Lung microvascular endothelial cell (primary cell): ENCODE measurements around the gene LRCH4. TPM values are rescaled to one million over a fixed set of nuclear protein-coding genes. Genes with fewer than 3 reads are reported as not detected.
"Not testable (repeated sequence)": the region's sequence is repeated elsewhere in the genome, so short reads cannot be mapped to it uniquely, and the experiment has no call there.

Experiments used
- DNase-seq, 2 donors: peaks; one replicate each; pipeline versions ENCODE4 v3.0.0 to v3.0.0-alpha.2; 2010; ENCODE audit warnings: low read depth in 2 of 2
- total RNA-seq: library from RNA; depleted of rRNA; stranded (reverse); fragments of >200 nt; gene quantifications from 2 replicates; pipeline ENCODE4 v1.2.1, GENCODE V29; 2014

The LRCH4 gene
- total RNA-seq, 1 donor from 2014 or later: 5.8 TPM

DNA sequence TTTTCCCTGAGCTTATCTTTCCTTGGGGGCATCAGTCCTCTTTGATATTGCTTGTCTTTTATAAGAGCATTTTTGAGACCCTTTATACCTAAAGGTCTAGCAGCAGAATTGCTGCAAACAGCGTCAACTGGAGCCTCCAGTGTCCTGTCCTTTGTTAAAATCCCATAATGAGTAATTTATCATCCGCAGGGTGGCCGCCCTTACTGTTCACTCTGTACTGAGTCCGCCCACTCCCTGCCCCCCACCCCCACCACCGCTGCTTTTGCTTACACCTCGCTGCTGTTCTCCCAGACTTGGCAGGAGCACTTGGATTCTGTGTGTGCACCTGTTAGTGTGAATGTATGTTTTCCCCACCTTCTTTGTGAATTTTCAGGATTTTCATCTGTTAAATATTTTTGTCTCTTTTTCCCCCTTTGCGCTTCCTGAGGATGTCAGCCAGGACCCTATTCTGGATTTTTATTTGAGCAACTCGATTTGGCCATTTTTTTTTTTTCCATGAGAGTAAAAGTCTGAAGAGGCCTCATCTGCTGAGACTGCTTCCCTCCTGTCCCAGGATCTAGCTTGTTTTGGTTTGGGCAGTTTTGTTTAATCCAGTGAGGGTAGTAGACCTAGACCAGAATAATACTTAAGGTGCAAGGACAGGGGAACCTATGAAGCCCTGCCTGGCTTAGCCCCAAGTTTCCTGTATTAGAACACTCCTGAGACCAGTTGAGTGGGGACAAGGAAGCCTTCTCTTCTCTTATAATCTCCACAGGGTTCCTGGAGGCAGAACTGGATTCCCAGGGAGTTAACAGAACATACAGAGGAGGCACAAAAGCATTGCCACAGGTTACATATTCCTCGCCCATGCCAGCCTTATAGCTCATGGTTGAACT, 38.8 kb downstream of the LRCH4 start:
- peak; percentile 30 to 78 for DNase-seq

DNA sequence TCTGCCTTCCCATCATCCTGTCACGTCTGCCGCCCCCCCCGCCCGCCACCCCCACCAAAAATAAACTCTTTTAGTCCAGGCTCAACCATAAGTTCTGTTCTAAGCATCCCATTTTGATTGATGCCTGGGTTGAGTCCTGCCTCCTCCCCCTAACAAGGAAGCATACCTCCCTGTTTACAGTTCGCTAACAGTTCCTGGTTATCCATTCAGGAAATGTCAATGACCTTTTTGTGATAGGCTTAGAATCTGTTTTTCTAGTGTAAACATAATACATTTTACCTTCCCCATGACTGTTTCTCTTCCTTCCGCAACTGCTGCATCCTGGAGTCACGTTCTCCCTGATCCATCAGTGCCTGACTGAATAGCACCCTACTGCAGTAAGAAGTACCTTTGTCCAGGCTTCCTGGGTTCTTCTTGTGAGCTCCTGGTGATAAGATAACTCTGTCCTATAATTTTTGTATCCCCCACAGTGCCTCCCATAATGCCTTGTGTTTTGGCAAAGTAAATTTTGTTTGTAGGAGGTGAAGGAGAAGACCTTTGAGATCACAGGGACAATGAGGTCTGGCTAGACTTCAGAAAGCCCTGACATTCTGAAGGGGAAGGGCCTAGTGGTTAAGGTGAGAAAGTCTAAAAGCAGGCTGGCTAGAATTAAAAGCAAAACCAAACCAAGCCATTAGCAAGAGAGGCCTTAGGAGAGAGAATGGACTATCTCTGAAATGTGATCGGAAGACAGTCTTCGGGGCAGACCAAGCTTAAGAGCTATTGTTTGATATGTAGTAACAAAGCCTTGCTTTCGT, 39.6 kb downstream of the LRCH4 start:
- peak; percentile 87 to 95 for DNase-seq

DNA sequence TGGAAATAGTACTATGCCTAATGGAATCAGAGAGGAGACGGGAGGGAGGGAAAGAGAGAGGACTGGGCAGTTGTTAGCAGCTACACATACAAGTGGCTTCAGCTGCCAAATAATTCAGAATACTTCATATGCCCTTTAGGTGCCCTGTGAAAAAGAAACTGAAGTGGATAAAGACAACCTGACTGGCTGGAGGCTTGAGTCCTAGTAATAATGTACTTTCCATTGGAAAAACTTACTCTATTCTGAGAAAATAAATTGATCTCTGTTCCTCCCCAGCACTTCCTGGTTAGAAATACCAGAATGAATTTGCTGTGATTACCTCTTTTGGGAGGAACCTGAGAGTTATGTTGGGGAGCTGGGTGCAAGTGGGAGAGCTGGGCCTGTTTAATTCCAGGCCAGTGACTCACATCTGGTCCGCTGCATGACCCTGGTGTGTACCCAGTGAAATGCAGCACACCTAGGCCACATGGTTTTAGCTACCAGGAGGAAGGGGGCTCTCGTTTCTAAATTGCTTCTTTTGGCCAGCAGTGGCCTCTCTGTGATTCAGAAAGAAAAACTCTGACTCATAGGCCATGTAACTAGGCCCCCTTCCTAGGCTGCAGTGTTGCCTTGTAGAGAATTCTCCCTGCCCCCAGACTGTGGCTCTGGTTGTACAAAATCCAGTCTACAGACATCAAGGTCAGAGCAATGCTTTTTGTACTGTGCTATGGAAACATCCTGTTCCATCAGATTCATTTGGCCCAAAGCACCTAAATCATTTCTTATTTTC, 40.4 kb downstream of the LRCH4 start:
- DNase-seq: peak; percentile 86 to 96

DNA sequence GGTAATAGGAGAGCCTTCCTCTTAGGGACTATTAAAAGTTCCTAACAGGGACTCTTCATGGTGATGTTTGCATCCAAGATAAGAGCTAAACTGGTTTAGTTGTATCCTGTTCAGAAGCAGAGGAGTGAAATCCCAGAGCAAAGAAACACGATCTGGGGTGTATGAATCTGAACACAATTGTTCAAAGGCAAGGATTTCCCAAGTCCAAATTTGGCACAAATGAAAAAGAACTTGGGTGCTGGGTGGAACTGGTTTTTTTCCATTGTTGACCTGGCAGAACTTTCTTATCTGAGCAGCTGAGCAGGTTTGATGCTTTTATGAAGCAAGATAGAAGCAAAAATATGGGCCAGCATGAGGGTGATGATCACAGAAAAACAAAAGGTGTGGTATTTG, 41.0 kb downstream of the LRCH4 start:
- no peak for DNase-seq

DNA sequence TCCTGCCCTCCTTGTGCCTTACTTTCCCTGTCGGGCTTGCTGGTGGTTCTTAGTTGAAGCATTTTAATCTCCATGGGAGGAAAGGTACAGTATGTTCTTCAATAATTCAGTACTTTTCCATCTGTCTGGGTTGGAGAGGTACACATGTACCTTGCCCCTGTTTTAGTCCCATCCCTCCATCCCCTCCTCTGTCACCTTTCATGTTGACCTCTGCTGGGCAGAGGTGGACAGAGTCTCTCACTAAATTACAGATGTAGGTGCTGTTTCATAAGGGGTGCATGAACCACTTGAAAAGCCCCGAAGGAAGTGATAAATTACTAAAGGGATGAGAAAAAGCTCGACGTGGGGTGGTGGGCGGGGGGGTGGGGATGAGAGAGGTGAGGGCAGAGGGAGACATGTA, 41.5 kb downstream of the LRCH4 start:
- DNase-seq: no peak

DNA sequence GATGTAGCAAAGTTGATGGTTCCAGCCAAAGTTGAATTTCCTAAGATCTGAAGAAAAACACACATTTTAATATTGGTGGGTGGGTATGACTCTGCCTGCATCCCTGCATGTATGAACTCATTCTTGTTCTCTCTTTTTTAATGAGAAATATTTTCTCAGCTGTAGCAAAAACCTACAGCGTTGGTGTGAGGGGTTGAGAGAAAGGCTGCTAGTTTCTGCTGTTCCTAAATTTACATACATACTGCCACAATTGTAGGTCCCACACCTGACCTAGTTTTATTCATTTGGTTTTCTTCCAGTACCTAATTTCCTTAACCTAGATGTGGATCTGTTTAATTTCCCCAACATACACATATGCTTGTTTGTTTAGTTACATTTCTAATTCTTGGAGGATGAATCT, 42.3 kb downstream of the LRCH4 start:
- DNase-seq: no peak

DNA sequence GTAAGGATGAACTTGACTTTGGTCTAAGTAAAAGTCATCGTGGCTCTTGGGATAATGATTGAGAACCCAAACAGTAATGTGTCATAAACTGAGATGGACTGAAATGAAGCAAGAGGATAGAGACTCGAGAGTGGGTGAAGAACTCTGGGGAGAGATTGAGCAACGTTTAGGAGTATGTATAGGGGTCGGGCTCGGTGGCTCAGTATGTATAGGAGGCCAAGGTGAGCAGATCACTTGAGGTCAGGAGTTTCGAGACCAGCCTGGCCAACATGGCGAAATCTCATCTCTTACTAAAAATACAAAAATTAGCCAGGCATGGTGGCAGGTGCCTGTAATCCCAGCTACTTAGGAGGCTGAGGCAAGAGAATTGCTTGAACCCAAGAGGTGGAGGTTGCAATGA, 44.6 kb downstream of the LRCH4 start:
- DNase-seq: not testable (repeated sequence)

DNA sequence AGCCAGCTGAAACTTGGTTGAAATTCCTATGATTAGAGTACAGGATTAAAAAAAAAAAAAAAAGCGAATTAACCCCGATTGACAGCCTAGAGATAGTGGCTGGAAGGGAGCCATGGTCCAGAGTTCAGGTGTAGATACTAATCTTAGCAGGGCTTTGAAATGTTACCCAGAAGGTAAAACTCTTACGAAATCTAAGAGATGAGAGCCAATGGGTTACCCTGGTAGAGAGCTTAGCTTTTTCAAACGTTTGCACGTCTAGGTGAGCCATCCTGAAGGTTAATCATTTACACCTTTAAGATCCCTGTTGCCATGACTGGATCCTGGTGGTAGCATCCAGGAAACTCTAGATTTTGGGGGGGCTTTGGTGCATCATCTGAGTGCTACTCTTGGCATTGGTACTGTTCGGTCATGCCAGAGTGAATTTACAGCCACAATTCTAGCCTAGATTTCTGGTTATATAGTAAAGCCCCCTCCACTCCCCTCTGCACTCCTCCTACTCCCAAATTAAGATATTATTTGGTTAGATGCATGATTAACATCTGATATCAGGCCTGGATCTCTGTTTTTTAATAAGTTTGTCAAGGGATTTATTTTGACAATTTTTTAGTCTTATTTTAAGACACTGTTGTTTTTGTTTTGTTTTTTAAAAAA, 45.7 kb downstream of the LRCH4 start:
- DNase-seq: no peak

DNA sequence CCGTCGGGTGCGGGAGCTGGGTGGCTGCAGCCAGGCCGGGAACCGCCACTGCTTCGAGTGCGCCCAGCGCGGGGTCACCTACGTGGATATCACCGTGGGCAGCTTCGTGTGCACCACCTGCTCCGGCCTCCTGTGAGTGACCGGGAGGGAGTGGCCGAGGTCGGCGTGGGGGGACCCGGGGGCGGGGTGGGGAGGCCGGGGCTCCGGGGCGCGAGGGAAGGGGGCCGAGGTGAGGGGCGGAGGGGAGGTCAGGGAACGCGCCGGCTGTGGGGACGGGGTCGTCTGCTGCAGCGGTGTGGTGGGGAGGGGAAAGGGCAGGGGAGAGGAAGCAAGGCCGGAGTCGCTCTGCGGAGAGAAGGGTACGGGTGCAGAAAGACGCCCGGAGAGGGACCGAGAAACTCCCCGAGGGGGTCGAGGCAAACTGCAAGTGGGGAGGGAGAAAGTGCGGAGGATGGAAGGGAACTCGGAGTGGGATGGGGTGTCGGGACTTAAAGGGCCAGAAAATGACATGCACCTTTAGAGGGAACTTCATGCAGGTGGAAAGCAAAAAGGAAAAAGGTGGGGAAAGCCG, 46.4 kb downstream of the LRCH4 start:
- DNase-seq: no peak

DNA sequence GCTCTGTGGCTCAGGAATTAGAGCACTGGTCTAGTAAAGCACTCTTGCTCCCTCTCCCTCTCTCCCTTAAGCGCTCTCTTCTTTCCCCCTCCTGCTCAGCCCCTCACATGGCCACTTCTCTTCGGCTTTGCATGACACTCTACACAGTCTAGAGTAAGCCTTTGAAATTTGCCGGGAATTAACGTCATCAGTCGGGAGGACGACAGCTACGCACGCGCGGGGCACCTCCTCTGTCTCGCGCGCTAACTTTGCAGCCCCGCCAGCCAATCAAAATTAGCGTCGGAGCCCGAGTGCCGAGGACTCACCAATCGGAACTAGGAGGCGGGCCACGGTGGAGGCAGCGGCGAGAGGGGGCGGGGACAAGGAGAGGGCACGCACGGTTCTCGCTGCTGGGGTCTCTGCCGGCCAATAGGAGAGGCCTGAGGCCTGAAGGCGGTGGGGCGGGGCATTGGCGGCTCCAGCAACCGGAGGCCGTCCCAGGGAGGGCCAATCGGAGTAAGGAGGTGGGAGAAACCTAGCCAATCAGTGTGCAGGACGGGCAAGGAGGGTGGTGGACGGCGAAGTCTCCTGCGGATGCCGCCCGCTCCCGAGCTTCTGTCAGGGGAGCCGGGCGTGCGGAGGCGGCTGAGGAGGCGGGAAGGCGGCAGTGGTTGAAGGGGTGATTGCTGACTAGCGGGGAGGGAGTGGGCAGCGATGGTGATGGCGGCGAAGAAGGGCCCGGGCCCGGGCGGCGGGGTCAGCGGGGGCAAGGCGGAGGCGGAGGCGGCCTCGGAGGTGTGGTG, 47.1 kb downstream of the LRCH4 start, which contains the start of gene AGFG2:
Gene AGFG2, plus strand, starts transcription at position 550 of the 782 bp plus-strand sequence. Its CDS starts 144 bp downstream, at position 694.
- DNase-seq: peak; percentile 100

DNA sequence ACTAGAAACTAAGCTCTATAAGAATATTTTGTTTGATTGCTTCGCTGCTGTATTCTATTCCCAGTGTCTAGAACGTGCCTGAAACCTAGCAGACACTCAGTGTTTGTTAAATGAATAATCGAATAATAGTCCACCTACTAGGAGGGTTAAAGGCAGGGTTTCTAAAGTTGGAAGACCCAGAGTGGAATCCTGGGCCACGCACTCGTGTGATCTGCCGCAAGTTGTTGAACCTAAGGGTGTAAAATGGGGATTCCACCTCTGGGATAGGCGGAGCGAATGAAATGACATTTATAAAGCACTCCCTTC, 47.6 kb downstream of the LRCH4 start:
- no peak for DNase-seq

DNA sequence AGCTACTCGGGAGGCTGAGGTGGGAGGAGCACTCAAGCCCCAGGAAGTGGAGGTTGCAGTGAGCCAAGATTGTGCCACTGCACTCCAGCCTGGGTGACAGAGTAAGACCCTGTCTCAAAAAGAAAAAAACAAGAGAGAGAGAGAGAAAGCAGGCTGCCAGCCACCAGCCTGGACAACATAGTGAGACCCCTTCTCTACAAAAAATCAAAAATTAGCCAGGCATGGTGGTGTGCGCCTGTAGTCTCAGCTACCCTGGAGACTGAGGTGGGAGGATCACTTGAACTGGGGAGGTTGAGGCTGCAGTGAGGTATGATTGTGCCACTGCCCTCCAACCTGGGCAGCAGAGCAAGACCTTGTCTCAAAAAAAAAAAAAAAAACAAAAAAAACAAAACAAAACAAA, 49.2 kb downstream of the LRCH4 start:
- DNase-seq: not testable (repeated sequence)

DNA sequence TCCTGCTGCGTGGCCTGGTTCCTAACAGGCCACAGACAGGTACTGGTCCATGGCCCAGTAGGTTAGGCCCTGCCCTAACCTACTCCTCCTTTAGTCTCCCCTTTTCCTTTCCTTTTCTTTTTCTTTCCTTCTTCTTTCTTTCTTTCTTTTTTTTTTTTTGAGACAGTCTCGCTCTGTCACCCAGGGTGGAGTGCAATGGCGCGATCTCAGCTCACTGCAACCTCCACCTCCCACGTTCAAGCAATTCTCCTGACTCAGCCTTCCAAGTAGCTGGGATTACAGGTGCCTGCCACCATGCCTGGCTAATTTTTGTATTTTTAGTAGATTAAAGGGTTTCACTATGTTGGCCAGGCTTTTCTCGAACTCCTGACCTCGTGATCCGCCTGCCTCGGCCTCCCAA, 49.9 kb downstream of the LRCH4 start:
- DNase-seq: not testable (repeated sequence)

DNA sequence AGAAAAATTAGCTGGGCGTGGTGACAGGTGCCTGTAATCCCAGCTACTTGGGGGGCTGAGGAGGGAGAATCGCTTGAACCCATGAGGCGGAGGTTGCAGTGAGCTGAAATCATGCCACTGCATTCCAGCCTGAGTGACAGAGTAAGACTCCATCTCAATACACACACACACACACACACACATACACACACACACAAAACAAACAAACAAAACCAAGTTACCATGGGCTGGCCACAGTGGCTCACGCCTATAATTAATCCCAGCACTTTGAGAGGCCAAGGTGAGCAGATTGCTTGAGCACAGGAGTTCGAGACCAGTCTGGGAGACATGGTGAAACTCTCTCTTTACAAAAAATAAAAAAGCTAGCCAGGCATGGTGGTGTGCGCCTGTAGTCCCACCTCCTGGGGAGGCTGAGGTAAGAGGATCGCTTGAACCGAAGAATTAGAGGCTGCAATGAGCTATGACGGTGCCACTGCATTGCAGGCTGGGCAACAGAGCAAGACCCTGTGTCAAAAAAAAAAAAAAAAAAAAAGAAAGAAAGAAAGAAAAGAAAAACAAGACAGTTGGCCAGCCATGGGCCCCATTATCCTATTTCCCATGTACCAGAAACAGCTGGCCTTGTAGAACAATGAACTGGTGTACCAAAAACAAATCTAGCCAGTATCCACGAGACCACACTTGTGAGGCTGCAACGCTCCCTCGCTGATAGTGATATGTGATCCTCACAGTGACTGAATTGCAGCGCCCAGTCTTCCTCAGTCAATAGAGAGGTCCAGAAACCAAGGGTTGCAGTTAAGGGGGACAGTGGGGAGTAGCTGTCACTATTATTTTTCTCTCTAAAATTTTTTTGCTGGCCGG, 53.5 kb downstream of the LRCH4 start:
- DNase-seq: peak in 1 of 2 donors; percentile 28

DNA sequence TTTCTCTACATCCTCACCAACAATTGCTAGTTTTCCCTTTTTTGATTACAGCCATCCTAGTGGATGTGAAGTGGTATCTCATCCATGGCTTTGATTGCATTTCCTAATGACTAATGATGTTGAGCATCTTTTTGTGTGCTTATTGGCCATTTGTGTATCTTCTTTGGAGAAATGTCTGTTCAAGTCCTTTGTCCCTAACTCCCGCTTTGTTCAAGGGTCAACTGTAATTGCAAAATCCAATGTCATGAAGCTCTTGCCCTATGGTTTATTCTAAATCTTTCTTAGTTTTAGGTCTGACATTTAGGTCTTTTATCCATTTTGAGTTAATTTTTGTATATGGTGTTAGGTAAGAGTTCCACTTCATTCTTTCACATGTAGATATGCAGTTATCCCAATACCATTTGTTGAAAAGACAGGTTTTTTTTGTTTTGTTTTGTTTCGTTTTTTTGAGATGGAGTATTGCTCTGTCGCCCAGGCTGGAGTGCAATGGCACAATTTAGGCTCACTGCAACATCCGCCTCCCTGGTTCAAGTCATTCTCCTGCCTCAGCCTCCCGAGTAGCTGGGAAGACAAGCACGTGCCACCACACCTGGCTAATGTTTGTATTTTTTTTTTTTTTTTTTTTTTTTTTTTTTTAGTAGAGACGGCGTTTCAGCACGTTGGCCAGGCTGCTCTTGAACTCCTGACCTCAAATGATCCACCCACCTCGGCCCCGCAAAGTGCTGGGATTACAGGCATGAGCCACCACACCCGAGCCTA, 57.6 kb downstream of the LRCH4 start:
- DNase-seq: not testable (repeated sequence)
